DOHH2 (cell line): ENCODE measurements around the gene SOX9.

Experiments
- H3F3A ChIP-seq: fragments of 200-600 bp; sonication (generic), shearing (Covaris generic); 2 replicates; pipeline ENCODE4 v1.6.0; 2016; ENCODE audit warnings: antibody characterized with exemption, mild to moderate bottlenecking; ENCODE audit not compliant: control insufficient read depth, insufficient read depth
- H3K27ac ChIP-seq: fragments of 200-600 bp; sonication (generic); 2 replicates; pipeline ENCODE4 v1.5.1; 2014; ENCODE audit warnings: low read depth, mild to moderate bottlenecking, low read length, moderate library complexity
- H3K27me3 ChIP-seq: fragments of 200-600 bp; sonication (generic); 2 replicates; pipeline ENCODE4 v1.6.1; 2014; ENCODE audit warnings: mild to moderate bottlenecking, low read length, mixed read lengths; ENCODE audit not compliant: control insufficient read depth
- H3K36me3 ChIP-seq: fragments of 200-600 bp; sonication (generic); 2 replicates; pipeline ENCODE4 v1.6.1; 2014; ENCODE audit warnings: mild to moderate bottlenecking, low read length, moderate library complexity, mixed read lengths; ENCODE audit not compliant: control insufficient read depth
- H3K4me1 ChIP-seq: fragments of 200-600 bp; sonication (generic); 2 replicates; pipeline ENCODE4 v1.6.1; 2014; ENCODE audit warnings: mild to moderate bottlenecking, low read length, mixed read lengths; ENCODE audit not compliant: control insufficient read depth
- H3K4me2 ChIP-seq: fragments of 200-600 bp; sonication (generic); 2 replicates; pipeline ENCODE4 v1.6.0; 2014; ENCODE audit warnings: mild to moderate bottlenecking, low read length, moderate library complexity
- H3K4me3 ChIP-seq: fragments of 200-600 bp; sonication (generic); 2 replicates; pipeline ENCODE4 v1.5.1; 2014; ENCODE audit warnings: mild to moderate bottlenecking, low read length, mixed read lengths
- H3K79me2 ChIP-seq: fragments of 200-600 bp; sonication (generic); 2 replicates; pipeline ENCODE4 v1.6.1; 2014; ENCODE audit warnings: mild to moderate bottlenecking, low read length, mixed read lengths; ENCODE audit not compliant: control insufficient read depth
- H3K9me2 ChIP-seq: fragments of 200-600 bp; sonication (generic); replicated peaks from 2 replicates; pipeline ENCODE4 v1.6.1; 2014; ENCODE audit warnings: mild to moderate bottlenecking, low read length, mixed read lengths; ENCODE audit not compliant: control insufficient read depth
- H3K9me3 ChIP-seq: fragments of 200-600 bp; sonication (generic); 2 replicates; pipeline ENCODE4 v1.6.1; 2014; ENCODE audit warnings: antibody characterized with exemption, low read length, mixed read lengths; ENCODE audit not compliant: control insufficient read depth, insufficient read depth
- H4K20me1 ChIP-seq: fragments of 200-600 bp; sonication (generic); 2 replicates; pipeline ENCODE4 v1.6.0; 2014; ENCODE audit warnings: low read depth, mild to moderate bottlenecking, antibody characterized with exemption, low read length, moderate library complexity; ENCODE audit not compliant: control insufficient read depth, insufficient read depth
- CTCF ChIP-seq: fragments of 200-600 bp; sonication (generic); IDR thresholded peaks from one replicate; pipeline ENCODE4 v1.5.1; 2014; ENCODE audit warnings: antibody characterized with exemption, mild to moderate bottlenecking, low read depth, low read length; ENCODE audit not compliant: poor library complexity, severe bottlenecking
- EZH2phosphoT487 ChIP-seq: fragments of 200-600 bp; sonication (generic); IDR thresholded peaks from 2 replicates; pipeline ENCODE4 v1.6.1; 2017; ENCODE audit warnings: borderline replicate concordance, mild to moderate bottlenecking, antibody characterized with exemption, low read length, moderate library complexity, mixed read lengths

The SOX9 gene

GRCh38 chr17:72113751-72114150 lies 7.1 kb upstream of the SOX9 start:
- Histone ChIP-seq H3K36me3 (no peaks in the 10 kb centered on the region), H3K9me2 (no peaks in the 10 kb centered on the region), H3K4me3 (no peak overlapping the region), H3K4me2 (no peak overlapping the region), H4K20me1 (no peaks in the 10 kb centered on the region), H3F3A (no peaks in the 10 kb centered on the region), H3K4me1 (peaks cover 11% of the 10 kb centered on the region), H3K27me3 (peaks cover 37% of the 10 kb centered on the region), H3K27ac (no peak overlapping the region), H3K79me2 (no peaks in the 10 kb centered on the region), H3K9me3 (no peaks in the 10 kb centered on the region)
- TF ChIP-seq CTCF, result no peak
- TF ChIP-seq EZH2phosphoT487, result no peak

GRCh38 chr17:72115781-72116525 lies 4.9 kb upstream of the SOX9 start:
- no peak overlapping the region for H3K27ac ChIP-seq
- H3K27me3 ChIP-seq, result peaks cover 48% of the 10 kb centered on the region
- peaks cover 23% of the 10 kb centered on the region for H3K4me1 ChIP-seq
- no peaks in the 10 kb centered on the region for H4K20me1 ChIP-seq
- peaks cover 5% of the 10 kb centered on the region for H3F3A ChIP-seq
- H3K9me3 ChIP-seq, result no peaks in the 10 kb centered on the region
- no peak overlapping the region for H3K4me3 ChIP-seq
- no peak for TF ChIP-seq CTCF
- no peak; the same call in 1 of the 2 replicates for TF ChIP-seq EZH2phosphoT487
- H3K36me3 ChIP-seq, result no peaks in the 10 kb centered on the region
- H3K4me2 ChIP-seq, result peak overlapping the region; percentile 10; the same call in 1 of the 2 replicates
- H3K9me2 ChIP-seq, result no peaks in the 10 kb centered on the region
- peaks cover under 1% of the 10 kb centered on the region; the same call in 1 of the 2 replicates for H3K79me2 ChIP-seq

GRCh38 chr17:72116661-72117521 lies 3.9 kb upstream of the SOX9 start:
- Histone ChIP-seq H3K9me3 (no peaks in the 10 kb centered on the region), H3K4me1 (peaks cover 23% of the 10 kb centered on the region), H3F3A (peaks cover 5% of the 10 kb centered on the region), H3K9me2 (no peaks in the 10 kb centered on the region), H3K79me2 (peaks cover 9% of the 10 kb centered on the region), H3K27me3 (peaks cover 48% of the 10 kb centered on the region), H4K20me1 (no peaks in the 10 kb centered on the region), H3K36me3 (no peaks in the 10 kb centered on the region; the same call in 1 of the 2 replicates), H3K4me3 (no peak overlapping the region), H3K27ac (no peak overlapping the region), H3K4me2 (0 out of 2 replicates have a peak overlapping the region, but pooled peaks have one; percentile 89)
- TF ChIP-seq EZH2phosphoT487 (peak; percentile 72), CTCF (no peak)
